Measurements from ENCODE around the gene STX8. TPM values are rescaled to one million over a fixed set of nuclear protein-coding genes. Genes with fewer than 3 reads are reported as not detected.
A peak's percentile ranks its signal among the peaks of the same experiment; 100 is the strongest.
"Not testable (repeated sequence)": the region's sequence is repeated elsewhere in the genome, so short reads cannot be mapped to it uniquely, and the experiment has no call there.

STX8 gene
- polyA plus RNA-seq, 1 experiment: 103 TPM

GRCh38 chr17:9350080-9350479 lies 225.5 kb downstream of the STX8 start:
- peak overlapping the region; percentile 78 for H3K27ac ChIP-seq (ENCODE audit: low read depth, low read length)
- ChIA-PET POLR2A (interaction anchor here (0.9 to 1.3 kb wide), 2 partner anchors 11 to 488 kb away, joined by 4 to 8 read pairs; no protein-coding TSS in a partner anchor), CTCF (no interaction called here)

GRCh38 chr17:9346296-9346926 lies 229.2 kb downstream of the STX8 start:
- no peak for TF ChIP-seq CTCF (IDR thresholded peaks at IDR 0.05; ENCODE audit: low read depth, low read length)

More at GRCh38 chr17:9350080-9350479, 225.5 kb downstream of the STX8 start:
- peak; percentile 78 for DNase-seq (ENCODE audit: low read depth, low spot score)
- Histone ChIP-seq H3K4me3 (ENCODE audit: low read depth, low read length) (no peak overlapping the region), H3K27me3 (ENCODE audit: control insufficient read depth, insufficient read depth, low read length) (no peaks in the 10 kb centered on the region), H3K9me3 (ENCODE audit: control insufficient read depth, insufficient read depth, low read length) (no peaks in the 10 kb centered on the region)
- no peak for TF ChIP-seq CTCF (IDR thresholded peaks at IDR 0.05; ENCODE audit: low read depth, low read length)

GRCh38 chr17:9343516-9343915 lies 232.1 kb downstream of the STX8 start:
- TF ChIP-seq CTCF (IDR thresholded peaks at IDR 0.05; ENCODE audit: low read depth, low read length): no peak
- H3K4me3 ChIP-seq (ENCODE audit: low read depth, low read length): no peak overlapping the region
- no peak overlapping the region for H3K27ac ChIP-seq (ENCODE audit: low read depth, low read length)
- H3K9me3 ChIP-seq (ENCODE audit: control insufficient read depth, insufficient read depth, low read length): no peaks in the 10 kb centered on the region
- no peak for DNase-seq (ENCODE audit: low read depth, low spot score)
- POLR2A ChIA-PET: no interaction called here
- H3K27me3 ChIP-seq (ENCODE audit: control insufficient read depth, insufficient read depth, low read length): no peaks in the 10 kb centered on the region
- CTCF ChIA-PET: interaction anchor here (0.6 to 1.2 kb wide), 4 partner anchors 42 to 233 kb away, joined by 3 to 5 read pairs (median 3); no protein-coding TSS in a partner anchor

More at GRCh38 chr17:9346296-9346926, 229.2 kb downstream of the STX8 start:
- H3K27ac ChIP-seq (ENCODE audit: low read depth, low read length): no peak overlapping the region
- DNase-seq (ENCODE audit: low read depth, low spot score): no peak
- POLR2A ChIA-PET: no interaction called here
- CTCF ChIA-PET: interaction anchor here (1.3 kb wide), 1 partner anchor 90 kb away, joined by 3 read pairs; no protein-coding TSS in a partner anchor
- no peak overlapping the region for H3K4me3 ChIP-seq (ENCODE audit: low read depth, low read length)
- no peaks in the 10 kb centered on the region for H3K27me3 ChIP-seq (ENCODE audit: control insufficient read depth, insufficient read depth, low read length)
- no peaks in the 10 kb centered on the region for H3K9me3 ChIP-seq (ENCODE audit: control insufficient read depth, insufficient read depth, low read length)

- no peaks in the 10 kb centered on the region for H3K9me3 ChIP-seq (ENCODE audit: control insufficient read depth, insufficient read depth, low read length)
- no peak overlapping the region for H3K27ac ChIP-seq (ENCODE audit: low read depth, low read length)
- no peak for TF ChIP-seq CTCF (IDR thresholded peaks at IDR 0.05; ENCODE audit: low read depth, low read length)
- no peak for DNase-seq (ENCODE audit: low read depth, low spot score)
- no peaks in the 10 kb centered on the region for H3K27me3 ChIP-seq (ENCODE audit: control insufficient read depth, insufficient read depth, low read length)
- CTCF ChIA-PET: interaction anchor here (1.1 kb wide), 1 partner anchor 180 kb away, joined by 3 read pairs; no protein-coding TSS in a partner anchor
- POLR2A ChIA-PET: no interaction called here
- no peak overlapping the region for H3K4me3 ChIP-seq (ENCODE audit: low read depth, low read length)
These were observed 233.4 kb downstream of the STX8 start for GRCh38 chr17:9342225-9342624.

- no peak for DNase-seq (ENCODE audit: low read depth, low spot score)
- Histone ChIP-seq H3K4me3 (ENCODE audit: low read depth, low read length) (no peak overlapping the region), H3K9me3 (ENCODE audit: control insufficient read depth, insufficient read depth, low read length) (peaks cover 1% of the 10 kb centered on the region; the same call in 1 of the 2 replicates), H3K27me3 (ENCODE audit: control insufficient read depth, insufficient read depth, low read length) (no peaks in the 10 kb centered on the region), H3K27ac (ENCODE audit: low read depth, low read length) (no peak overlapping the region)
- ChIA-PET CTCF (no interaction called here), POLR2A (no interaction called here)
- TF ChIP-seq CTCF (IDR thresholded peaks at IDR 0.05; ENCODE audit: low read depth, low read length): no peak
These were observed 235.7 kb downstream of the STX8 start for GRCh38 chr17:9339958-9340357.

GRCh38 chr17:9339482-9339881 lies 236.1 kb downstream of the STX8 start:
- H3K9me3 ChIP-seq (ENCODE audit: control insufficient read depth, insufficient read depth, low read length); H3K27me3 ChIP-seq (ENCODE audit: control insufficient read depth, insufficient read depth, low read length); POLR2A ChIA-PET; H3K4me3 ChIP-seq (ENCODE audit: low read depth, low read length); CTCF ChIA-PET; H3K27ac ChIP-seq (ENCODE audit: low read depth, low read length); DNase-seq (ENCODE audit: low read depth, low spot score): not testable (repeated sequence)
